Hematopoietic multipotent progenitor cell treated with erythropoietin and hydrocortisone succinate and interleukin-3 and kit ligand, for 17 days (in vitro differentiated cells): ENCODE results near the gene ROR1.

Experiments used
- DNase-seq: peaks from one replicate; pipeline ENCODE4 v3.0.0-alpha.2; 2015; ENCODE audit warnings: low spot score

ROR1 gene

GRCh38 chr1:63773815-63774616, at the start of gene ROR1:
Gene ROR1, plus strand, starts transcription at chr1:63774017.
- DNase-seq, result no peak

- DNase-seq, result no peak
Observed at GRCh38 chr1:63724375-63724899, 49.4 kb upstream of the ROR1 start.

GRCh38 chr1:63728611-63729226, 45.1 kb upstream of the ROR1 start:
- no peak for DNase-seq

GRCh38 chr1:63729227-63729620, 44.6 kb upstream of the ROR1 start:
- no peak for DNase-seq

GRCh38 chr1:63730211-63730610, 43.6 kb upstream of the ROR1 start:
- DNase-seq, result no peak

GRCh38 chr1:63731117-63732043, 42.4 kb upstream of the ROR1 start:
- no peak for DNase-seq

- no peak for DNase-seq
Observed at GRCh38 chr1:63732666-63733065, 41.2 kb upstream of the ROR1 start.

- no peak for DNase-seq
Observed at GRCh38 chr1:63738772-63739171, 35.0 kb upstream of the ROR1 start.

- no peak for DNase-seq
Observed at GRCh38 chr1:63739452-63739851, 34.4 kb upstream of the ROR1 start.

- no peak for DNase-seq
Observed at GRCh38 chr1:63740432-63740831, 33.4 kb upstream of the ROR1 start.

GRCh38 chr1:63742526-63742925, 31.3 kb upstream of the ROR1 start:
- no peak for DNase-seq

GRCh38 chr1:63743781-63744180, 30.0 kb upstream of the ROR1 start:
- no peak for DNase-seq

- DNase-seq, result no peak
Observed at GRCh38 chr1:63746129-63746864, 27.5 kb upstream of the ROR1 start.

GRCh38 chr1:63747445-63747844, 26.4 kb upstream of the ROR1 start:
- DNase-seq, result no peak

- no peak for DNase-seq
Observed at GRCh38 chr1:63748046-63748580, 25.7 kb upstream of the ROR1 start.

GRCh38 chr1:63748641-63749040, 25.2 kb upstream of the ROR1 start:
- no peak for DNase-seq

- no peak for DNase-seq
Observed at GRCh38 chr1:63750721-63751120, 23.1 kb upstream of the ROR1 start.

GRCh38 chr1:63752176-63752575, 21.6 kb upstream of the ROR1 start:
- DNase-seq, result no peak

GRCh38 chr1:63753591-63753990, 20.2 kb upstream of the ROR1 start:
- DNase-seq, result no peak

GRCh38 chr1:63756839-63757238, 17.0 kb upstream of the ROR1 start:
- DNase-seq, result no peak

GRCh38 chr1:63757334-63757733, 16.5 kb upstream of the ROR1 start:
- no peak for DNase-seq
